ENCODE results near the gene ERCC6L2.

ERCC6L2 gene

GRCh38 chr9:95981761-95982390, 106.4 kb downstream of the ERCC6L2 start:
- DNase-seq (ENCODE audit: low read depth): no peak

GRCh38 chr9:95985440-95986055, 110.1 kb downstream of the ERCC6L2 start:
- DNase-seq (ENCODE audit: low read depth): no peak

GRCh38 chr9:95989297-95989696, 113.8 kb downstream of the ERCC6L2 start:
- DNase-seq (ENCODE audit: low read depth): no peak

- DNase-seq (ENCODE audit: low read depth): no peak
These were observed 115.8 kb downstream of the ERCC6L2 start for GRCh38 chr9:95991326-95991725.

- DNase-seq (ENCODE audit: low read depth): no peak
These were observed 117.0 kb downstream of the ERCC6L2 start for GRCh38 chr9:95992536-95992935.

- DNase-seq (ENCODE audit: low read depth): no peak
These were observed 117.8 kb downstream of the ERCC6L2 start for GRCh38 chr9:95993337-95993736.

GRCh38 chr9:95999390-95999789, 123.9 kb downstream of the ERCC6L2 start:
- DNase-seq (ENCODE audit: low read depth): no peak

- DNase-seq (ENCODE audit: low read depth): no peak
These were observed 128.9 kb downstream of the ERCC6L2 start for GRCh38 chr9:96004379-96004778.

- no peak for DNase-seq (ENCODE audit: low read depth)
These were observed 130.9 kb downstream of the ERCC6L2 start for GRCh38 chr9:96006296-96006879.

- no peak for DNase-seq (ENCODE audit: low read depth)
These were observed 131.5 kb downstream of the ERCC6L2 start for GRCh38 chr9:96006961-96007360.

- DNase-seq (ENCODE audit: low read depth): no peak
These were observed 133.2 kb downstream of the ERCC6L2 start for GRCh38 chr9:96008502-96009222.

- DNase-seq (ENCODE audit: low read depth): no peak
These were observed 133.7 kb downstream of the ERCC6L2 start for GRCh38 chr9:96009223-96009602.

- DNase-seq (ENCODE audit: low read depth): no peak
These were observed 134.4 kb downstream of the ERCC6L2 start for GRCh38 chr9:96009690-96010472.

GRCh38 chr9:96014078-96014477, 138.6 kb downstream of the ERCC6L2 start:
- DNase-seq (ENCODE audit: low read depth): no peak

GRCh38 chr9:96015876-96016686, 140.6 kb downstream of the ERCC6L2 start:
- DNase-seq (ENCODE audit: low read depth): no peak
